CD8-positive, alpha-beta memory T cell (primary cell): ENCODE results near the gene SPRED2. TPM values are rescaled to one million over a fixed set of nuclear protein-coding genes. Genes with fewer than 3 reads are reported as not detected.

Experiments
- CTCF ChIA-PET: fragments of 350-600 bp; sonication (Branson Sonifier 250); formaldehyde crosslinking; loops from one replicate; lab custom pipeline; 2021; ENCODE audit warnings: antibody characterized with exemption; lab: Charles Lee
- POLR2A ChIA-PET: fragments of 350-600 bp; sonication (Branson Sonifier 250); formaldehyde crosslinking; loops from one replicate; lab custom pipeline; 2021; ENCODE audit warnings: antibody characterized with exemption; lab: Charles Lee
- DNase-seq, 5 donors: peaks; one replicate each; pipeline versions ENCODE4 v3.0.0 to v3.0.0-alpha.2; 2020 to 2022; ENCODE audit warnings: mixed read lengths in 1 of 5
- H3K27ac ChIP-seq: one replicate; pipeline ENCODE4 v1.7.0; 2013; ENCODE audit warnings: low read depth, mild to moderate bottlenecking, low read length, moderate library complexity
- H3K27me3 ChIP-seq: 2 replicates; pipeline ENCODE4 v1.7.0; 2013; ENCODE audit warnings: low read length, mild to moderate bottlenecking; ENCODE audit not compliant: insufficient read depth, poor library complexity, severe bottlenecking
- H3K36me3 ChIP-seq: 2 replicates; pipeline ENCODE4 v1.7.0; 2013; ENCODE audit warnings: mild to moderate bottlenecking, low read length, moderate library complexity; ENCODE audit not compliant: insufficient read depth
- H3K4me1 ChIP-seq: 2 replicates; pipeline ENCODE4 v1.7.0; 2013; ENCODE audit warnings: mild to moderate bottlenecking, low read length, moderate library complexity; ENCODE audit not compliant: insufficient read depth
- H3K4me3 ChIP-seq: 2 replicates; pipeline ENCODE4 v1.7.0; 2013; ENCODE audit warnings: mild to moderate bottlenecking, low read length
- H3K9me3 ChIP-seq: 2 replicates; pipeline ENCODE4 v1.7.0; 2013; ENCODE audit warnings: mild to moderate bottlenecking, low read length
- H3K27ac Mint-ChIP-seq, 8 donors: one replicate each; pipeline ENCODE4 v1.8.0; 2020 to 2021; ENCODE audit warnings: mixed read lengths in 8 of 8, mild to moderate bottlenecking in 6 of 8, inconsistent platforms in 3 of 8, moderate library complexity in 3 of 8
- H3K27me3 Mint-ChIP-seq, 2 donors: one replicate each; pipeline ENCODE4 v1.8.0; 2020 to 2021; ENCODE audit warnings: mixed read lengths in 2 of 2, mild to moderate bottlenecking in 1 of 2, moderate library complexity in 1 of 2
- H3K36me3 Mint-ChIP-seq, 3 donors: one replicate each; pipeline ENCODE4 v1.8.0; 2020 to 2021; ENCODE audit warnings: mixed read lengths in 3 of 3, inconsistent platforms in 1 of 3, mild to moderate bottlenecking in 1 of 3
- H3K4me1 Mint-ChIP-seq, 3 donors: one replicate each; pipeline ENCODE4 v1.8.0; 2020 to 2021; ENCODE audit warnings: mixed read lengths in 3 of 3, inconsistent platforms in 1 of 3, mild to moderate bottlenecking in 1 of 3
- H3K4me3 Mint-ChIP-seq, 7 donors: one replicate each; pipeline ENCODE4 v1.8.0; 2020 to 2021; ENCODE audit warnings: mixed read lengths in 7 of 7, mild to moderate bottlenecking in 6 of 7, moderate library complexity in 4 of 7, inconsistent platforms in 2 of 7
- H3K9me3 Mint-ChIP-seq, 5 donors: one replicate each; pipeline ENCODE4 v1.8.0; 2020 to 2022; ENCODE audit warnings: mixed read lengths in 5 of 5, mild to moderate bottlenecking in 3 of 5, moderate library complexity in 2 of 5, inconsistent platforms in 1 of 5
- polyA plus RNA-seq: library from polyadenylated mRNA; unstranded; fragments of 300-500 nt; fragmentation: Illumina TruSeq; gene quantifications from one replicate; pipeline ENCODE4 v1.2.3, GENCODE V29; 2021
- total RNA-seq, 2 experiments: library from RNA; stranded (reverse); gene quantifications; one replicate each; pipeline ENCODE4 v1.2.3, GENCODE V29; 2021

SPRED2 gene
- total and polyA plus RNA-seq, 3 experiments from 2014 or later, result 1.3 to 4.0 (median 3.0) TPM

DNA sequence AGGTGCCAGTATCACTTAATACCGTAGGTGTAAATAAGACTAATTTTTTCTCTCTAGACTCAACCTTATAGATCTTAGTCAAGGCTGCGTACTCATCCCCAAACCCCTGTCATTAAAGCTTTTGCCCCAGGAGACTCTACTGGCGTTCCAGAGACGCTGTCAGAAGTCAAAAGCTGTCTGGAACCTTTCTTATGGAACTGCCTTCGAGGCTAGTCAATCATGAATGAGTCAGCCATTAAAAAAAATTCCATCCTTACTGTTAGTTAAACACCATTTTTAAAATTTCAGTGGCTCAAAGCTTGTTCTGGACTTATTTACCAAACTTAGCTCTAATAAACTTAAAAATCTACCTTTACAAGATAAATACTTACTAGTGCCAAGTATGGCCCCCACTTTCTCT is 52.1 kb downstream of the SPRED2 start:
- Mint-ChIP-seq H3K4me3 (no peak overlapping the region), H3K27me3 (peaks cover 2 to 4% of the 10 kb centered on the region in 2 donors), H3K36me3 (no peaks in the 10 kb centered on the region), H3K9me3 (no peaks in the 10 kb centered on the region), H3K27ac (no peak overlapping the region), H3K4me1 (peaks cover 18 to 28% (median 22%) of the 10 kb centered on the region in 3 donors)
- H3K27me3 ChIP-seq, result no peaks in the 10 kb centered on the region
- DNase-seq, result no peak
- POLR2A ChIA-PET, result no interaction called here
- H3K4me1 ChIP-seq, result peaks cover 21% of the 10 kb centered on the region
- CTCF ChIA-PET, result no interaction called here
- no peak overlapping the region for H3K27ac ChIP-seq
- H3K4me3 ChIP-seq, result no peak overlapping the region
- H3K36me3 ChIP-seq, result no peaks in the 10 kb centered on the region
- no peaks in the 10 kb centered on the region for H3K9me3 ChIP-seq

DNA sequence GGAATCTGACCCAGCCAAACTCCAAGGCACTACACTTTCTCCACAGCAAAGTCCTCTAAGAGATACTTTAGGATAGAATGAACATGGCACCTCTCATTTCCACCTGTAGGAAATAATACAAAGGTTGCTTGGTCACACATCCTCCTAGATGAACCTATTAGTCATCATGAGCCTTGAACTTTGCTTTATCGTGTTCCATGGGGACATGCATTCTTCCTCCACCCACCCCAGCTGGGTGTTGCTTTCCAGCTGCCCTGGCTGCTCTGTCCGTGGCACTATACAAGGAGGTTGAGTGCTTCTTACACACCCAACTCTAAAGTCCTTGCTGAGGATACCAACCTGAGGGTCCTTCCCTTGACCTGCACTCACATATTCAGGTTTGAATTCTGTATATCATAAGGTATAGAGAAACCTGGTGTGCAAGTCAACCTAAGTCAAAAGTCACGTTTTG is 52.7 kb downstream of the SPRED2 start:
- no peaks in the 10 kb centered on the region for H3K36me3 Mint-ChIP-seq
- no peaks in the 10 kb centered on the region for H3K27me3 ChIP-seq
- H3K36me3 ChIP-seq, result no peaks in the 10 kb centered on the region
- peaks cover 20 to 28% (median 22%) of the 10 kb centered on the region in 3 donors for H3K4me1 Mint-ChIP-seq
- no peaks in the 10 kb centered on the region for H3K9me3 ChIP-seq
- peaks cover 2 to 4% of the 10 kb centered on the region in 2 donors for H3K27me3 Mint-ChIP-seq
- ChIA-PET POLR2A (no interaction called here), CTCF (no interaction called here)
- H3K4me3 Mint-ChIP-seq, result no peak overlapping the region
- DNase-seq, result no peak
- no peak overlapping the region for H3K4me3 ChIP-seq
- H3K4me1 ChIP-seq, result peaks cover 21% of the 10 kb centered on the region
- H3K9me3 Mint-ChIP-seq, result no peaks in the 10 kb centered on the region
- no peak overlapping the region for H3K27ac Mint-ChIP-seq
- H3K27ac ChIP-seq, result no peak overlapping the region

- Mint-ChIP-seq H3K27ac (no peak overlapping the region), H3K9me3 (no peaks in the 10 kb centered on the region), H3K27me3 (peaks cover 2 to 4% of the 10 kb centered on the region in 2 donors), H3K36me3 (no peaks in the 10 kb centered on the region), H3K4me3 (no peak overlapping the region), H3K4me1 (peaks cover 20 to 28% (median 23%) of the 10 kb centered on the region in 3 donors)
- ChIA-PET POLR2A (no interaction called here), CTCF (no interaction called here)
- no peak overlapping the region for H3K4me3 ChIP-seq
- H3K27ac ChIP-seq, result no peak overlapping the region
- H3K9me3 ChIP-seq, result no peaks in the 10 kb centered on the region
- DNase-seq, result no peak
- peaks cover 21% of the 10 kb centered on the region for H3K4me1 ChIP-seq
- H3K27me3 ChIP-seq, result no peaks in the 10 kb centered on the region
- no peaks in the 10 kb centered on the region for H3K36me3 ChIP-seq
These were observed 53.2 kb downstream of the SPRED2 start for GRCh38 chr2:65379223-65379622.

DNA sequence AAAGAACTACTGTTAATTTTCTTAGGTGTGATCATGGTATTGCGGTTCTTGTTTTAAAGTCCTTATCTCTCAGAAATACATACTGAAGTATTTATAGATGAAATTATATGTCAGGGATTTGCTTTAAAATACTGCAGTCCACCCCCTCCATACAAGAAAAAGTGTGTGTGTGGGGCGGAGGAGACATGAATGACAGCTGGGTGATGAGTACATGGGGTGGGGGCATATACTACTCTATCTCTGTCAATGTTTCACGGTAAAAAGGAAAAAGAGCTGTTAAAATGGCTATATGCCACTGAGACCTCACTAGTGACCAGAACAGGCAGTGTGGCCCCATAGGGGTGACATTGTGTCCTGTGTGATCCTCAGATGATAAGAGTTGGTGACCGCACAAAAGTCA is 54.1 kb downstream of the SPRED2 start:
- no peaks in the 10 kb centered on the region for H3K9me3 ChIP-seq
- peaks cover 0 to 4% of the 10 kb centered on the region in 2 donors for H3K27me3 Mint-ChIP-seq
- peaks cover 20% of the 10 kb centered on the region for H3K4me1 ChIP-seq
- H3K9me3 Mint-ChIP-seq, result no peaks in the 10 kb centered on the region
- H3K27ac ChIP-seq, result no peak overlapping the region
- H3K27me3 ChIP-seq, result no peaks in the 10 kb centered on the region
- no peak for DNase-seq
- no peaks in the 10 kb centered on the region for H3K36me3 ChIP-seq
- H3K4me1 Mint-ChIP-seq, result peaks cover 17 to 23% (median 19%) of the 10 kb centered on the region in 3 donors
- H3K4me3 Mint-ChIP-seq, result no peak overlapping the region
- no peak overlapping the region for H3K4me3 ChIP-seq
- ChIA-PET POLR2A (no interaction called here), CTCF (no interaction called here)
- no peaks in the 10 kb centered on the region for H3K36me3 Mint-ChIP-seq
- peak overlapping the region in 1 of 8 donors; percentile 67 for H3K27ac Mint-ChIP-seq

DNA sequence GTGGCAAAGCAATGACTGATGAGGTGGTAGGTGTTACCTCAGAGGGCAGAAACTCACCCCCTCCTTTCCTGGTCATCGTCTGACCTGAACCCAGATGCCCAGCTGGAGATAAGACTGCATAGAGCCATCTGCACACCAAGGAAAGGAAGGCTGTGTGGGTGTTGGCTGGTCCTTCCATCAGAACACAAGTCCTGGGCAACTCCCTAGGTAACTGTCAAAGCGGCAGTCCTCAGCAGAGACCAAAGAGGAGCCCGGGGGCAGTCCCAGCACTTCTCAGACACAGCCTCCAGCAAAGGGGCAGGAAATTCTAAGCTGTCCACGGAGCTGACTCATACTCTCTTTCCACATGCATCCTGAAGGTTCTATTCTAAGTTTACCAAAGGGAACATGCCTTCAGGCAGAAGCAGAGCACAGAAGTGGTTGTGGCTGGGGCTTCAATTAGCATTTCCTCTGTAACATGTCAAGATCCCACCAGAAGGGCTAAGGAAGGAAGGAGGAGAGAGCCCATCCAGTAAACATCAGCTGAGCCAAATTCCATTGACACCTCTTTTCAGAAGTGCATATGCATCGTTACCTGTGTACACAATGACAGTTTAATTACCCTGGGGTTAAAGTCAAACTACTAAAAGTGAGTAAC is 54.7 kb downstream of the SPRED2 start:
- ChIA-PET CTCF (no interaction called here), POLR2A (no interaction called here)
- no peaks in the 10 kb centered on the region for H3K36me3 Mint-ChIP-seq
- Histone ChIP-seq H3K27ac (no peak overlapping the region), H3K36me3 (no peaks in the 10 kb centered on the region), H3K27me3 (no peaks in the 10 kb centered on the region), H3K4me3 (no peak overlapping the region), H3K4me1 (peaks cover 14% of the 10 kb centered on the region), H3K9me3 (no peaks in the 10 kb centered on the region)
- H3K4me1 Mint-ChIP-seq, result peaks cover 10 to 18% (median 13%) of the 10 kb centered on the region in 3 donors
- peaks cover 0 to 4% of the 10 kb centered on the region in 2 donors for H3K27me3 Mint-ChIP-seq
- H3K27ac Mint-ChIP-seq, result peak overlapping the region in 1 of 8 donors; percentile 42
- no peak for DNase-seq
- H3K9me3 Mint-ChIP-seq, result no peaks in the 10 kb centered on the region
- no peak overlapping the region for H3K4me3 Mint-ChIP-seq

DNA sequence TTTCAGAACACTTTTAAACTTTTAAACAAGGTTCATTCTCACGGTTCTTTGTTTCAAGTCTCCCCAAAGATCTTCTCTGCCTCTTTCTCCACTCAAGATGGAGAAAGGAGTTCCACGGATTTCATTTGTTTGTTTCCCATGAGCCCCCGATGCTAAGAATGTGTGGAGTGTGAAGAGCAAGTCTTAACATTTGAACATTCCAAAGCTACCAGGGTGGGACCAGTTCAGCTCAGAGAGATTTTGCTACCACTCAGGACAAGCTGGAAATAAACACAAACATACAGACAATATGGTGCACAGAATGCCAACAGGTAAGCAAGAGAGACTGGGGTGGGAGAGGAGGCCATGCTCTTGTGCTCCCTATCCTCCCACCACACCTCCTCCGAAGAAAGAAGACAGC is 56.7 kb downstream of the SPRED2 start:
- Histone ChIP-seq H3K9me3 (no peaks in the 10 kb centered on the region), H3K27ac (no peak overlapping the region), H3K4me1 (no peaks in the 10 kb centered on the region), H3K27me3 (no peaks in the 10 kb centered on the region), H3K4me3 (no peak overlapping the region), H3K36me3 (no peaks in the 10 kb centered on the region)
- H3K36me3 Mint-ChIP-seq, result peaks cover 0 to 2% (median 0%) of the 10 kb centered on the region in 3 donors
- POLR2A ChIA-PET, result no interaction called here
- CTCF ChIA-PET, result interaction anchor here (1.7 kb wide), 1 partner anchor 11 kb away, joined by 3 read pairs; no protein-coding TSS in a partner anchor
- H3K4me1 Mint-ChIP-seq, result peaks cover 0 to 4% (median 0%) of the 10 kb centered on the region in 3 donors
- no peaks in the 10 kb centered on the region for H3K9me3 Mint-ChIP-seq
- H3K27ac Mint-ChIP-seq, result no peak overlapping the region
- no peak overlapping the region for H3K4me3 Mint-ChIP-seq
- DNase-seq, result no peak
- peaks cover 0 to 4% of the 10 kb centered on the region in 2 donors for H3K27me3 Mint-ChIP-seq

GRCh38 chr2:65374999-65375398 is 57.4 kb downstream of the SPRED2 start:
- no peaks in the 10 kb centered on the region for H3K4me1 ChIP-seq
- peaks cover 0 to 2% (median 0%) of the 10 kb centered on the region in 3 donors for H3K36me3 Mint-ChIP-seq
- CTCF ChIA-PET, result interaction anchor here (1.7 kb wide), 1 partner anchor 10 kb away, joined by 3 read pairs; no protein-coding TSS in a partner anchor

DNA sequence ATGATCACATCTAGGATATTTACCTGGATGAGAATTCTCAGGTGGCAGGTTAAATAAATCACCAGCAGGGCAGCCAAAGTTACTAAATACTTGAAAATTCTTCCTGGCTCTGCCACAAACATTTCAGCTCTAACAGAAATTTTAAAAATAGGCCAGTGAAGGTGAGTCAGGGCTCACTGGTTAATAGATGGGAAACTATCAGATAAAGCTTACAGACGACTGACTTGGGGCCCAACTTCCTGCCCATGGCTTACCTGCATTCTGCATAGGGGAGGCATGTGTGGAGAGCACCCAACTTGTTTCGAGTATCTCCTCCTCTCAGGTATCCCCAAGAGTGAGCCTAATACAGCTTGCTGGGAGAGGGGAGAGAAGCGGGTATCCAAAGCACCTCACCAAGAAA is 57.8 kb downstream of the SPRED2 start:
- Histone ChIP-seq H3K4me1 (no peaks in the 10 kb centered on the region), H3K9me3 (no peaks in the 10 kb centered on the region), H3K27ac (no peak overlapping the region), H3K4me3 (no peak overlapping the region), H3K27me3 (no peaks in the 10 kb centered on the region), H3K36me3 (no peaks in the 10 kb centered on the region)
- Mint-ChIP-seq H3K9me3 (no peaks in the 10 kb centered on the region), H3K36me3 (peaks cover 0 to 2% (median 0%) of the 10 kb centered on the region in 3 donors), H3K4me3 (no peak overlapping the region), H3K27ac (peak overlapping the region in 1 of 8 donors; percentile 19), H3K27me3 (peaks cover 0 to 4% of the 10 kb centered on the region in 2 donors), H3K4me1 (peaks cover 0 to 4% (median 0%) of the 10 kb centered on the region in 3 donors)
- DNase-seq, result no peak
- POLR2A ChIA-PET, result no interaction called here
- CTCF ChIA-PET, result interaction anchor here (1.7 kb wide), 1 partner anchor 10 kb away, joined by 3 read pairs; no protein-coding TSS in a partner anchor

More at GRCh38 chr2:65374999-65375398, 57.4 kb downstream of the SPRED2 start:
- Mint-ChIP-seq H3K27me3 (peaks cover 0 to 4% of the 10 kb centered on the region in 2 donors), H3K9me3 (no peaks in the 10 kb centered on the region), H3K4me1 (peaks cover 0 to 4% (median 0%) of the 10 kb centered on the region in 3 donors), H3K4me3 (no peak overlapping the region), H3K27ac (peak overlapping the region in 1 of 8 donors; percentile 19)
- H3K27ac ChIP-seq, result no peak overlapping the region
- H3K27me3 ChIP-seq, result no peaks in the 10 kb centered on the region
- POLR2A ChIA-PET, result no interaction called here
- no peak for DNase-seq
- no peaks in the 10 kb centered on the region for H3K36me3 ChIP-seq
- H3K9me3 ChIP-seq, result no peaks in the 10 kb centered on the region
- no peak overlapping the region for H3K4me3 ChIP-seq
